ENCODE data around the gene DDR2. TPM values are rescaled to one million over a fixed set of nuclear protein-coding genes. Genes with fewer than 3 reads are reported as not detected.

DDR2 gene
- 2.4 and 7.2 TPM in 2 replicates for total RNA-seq

GRCh38 chr1:162632217-162632666, at the start of gene DDR2:
Gene DDR2 (plus strand): TSS chr1:162632464. CDS start chr1:162719064, 86,600 bp downstream.

GRCh38 chr1:162790303-162790984, 158.2 kb downstream of the DDR2 start, which contains the start of gene HSD17B7:
Gene HSD17B7 (plus strand): TSS chr1:162790702. CDS start chr1:162790801, 99 bp downstream.

Other genes starting within 250 kb of the DDR2 start
- 0.07 TPM in 1 of 2 replicates, not detected in the other for gene SH2D1B, start 220.3 kb upstream of the DDR2 start, total RNA-seq
- gene UHMK1, start 134.6 kb upstream of the DDR2 start, total RNA-seq, result 75.2 and 85.1 TPM in 2 replicates
- 122 and 179 TPM in 2 replicates for gene UAP1, start 70.7 kb upstream of the DDR2 start, total RNA-seq
- gene HSD17B7, start 158.2 kb downstream of the DDR2 start, total RNA-seq, result 19.4 and 35.5 TPM in 2 replicates
- gene CCDC190, start 228.7 kb downstream of the DDR2 start, total RNA-seq, result not detected in 2 replicates

Data from nasal cavity respiratory epithelium epithelial cell of viscerocranial mucosa (primary cell).